ENCODE results near the gene OAT.

The OAT gene

GRCh38 chr10:124418726-124419501 lies at the start of gene OAT:
OAT (minus strand) TSS chr10:124418923; CDS start chr10:124412171, 6,752 bp downstream.
- H3K27me3 ChIP-seq (ENCODE audit: control insufficient read depth, insufficient read depth, low read length): peaks cover 17% of the 10 kb centered on the region
- no peaks in the 10 kb centered on the region for H3K36me3 ChIP-seq (ENCODE audit: control insufficient read depth, insufficient read depth, low read length)
- H3K9ac ChIP-seq (ENCODE audit: low read depth, low read length): no peak within 1 kb of the TSS
- H3K4me3 ChIP-seq (ENCODE audit: low read depth, low read length): peak within 1 kb of the TSS; percentile 64
- no peaks in the 10 kb centered on the region for H3K9me3 ChIP-seq (ENCODE audit: control insufficient read depth, insufficient read depth, low read length)
- peaks cover 5% of the 10 kb centered on the region for H3K4me1 ChIP-seq (ENCODE audit: control insufficient read depth, insufficient read depth, low read length)

GRCh38 chr10:124467165-124467564 lies 48.4 kb upstream of the OAT start:
- no peaks in the 10 kb centered on the region for H3K9me3 ChIP-seq (ENCODE audit: control insufficient read depth, insufficient read depth, low read length)
- no peaks in the 10 kb centered on the region for H3K36me3 ChIP-seq (ENCODE audit: control insufficient read depth, insufficient read depth, low read length)
- no peak overlapping the region for H3K4me3 ChIP-seq (ENCODE audit: low read depth, low read length)
- H3K27me3 ChIP-seq (ENCODE audit: control insufficient read depth, insufficient read depth, low read length): no peaks in the 10 kb centered on the region
- no peak overlapping the region for H3K9ac ChIP-seq (ENCODE audit: low read depth, low read length)
- peaks cover 19% of the 10 kb centered on the region for H3K4me1 ChIP-seq (ENCODE audit: control insufficient read depth, insufficient read depth, low read length)

- Histone ChIP-seq H3K9ac (ENCODE audit: low read depth, low read length) (no peak overlapping the region), H3K36me3 (ENCODE audit: control insufficient read depth, insufficient read depth, low read length) (no peaks in the 10 kb centered on the region), H3K4me3 (ENCODE audit: low read depth, low read length) (no peak overlapping the region), H3K4me1 (ENCODE audit: control insufficient read depth, insufficient read depth, low read length) (peaks cover 18% of the 10 kb centered on the region), H3K27me3 (ENCODE audit: control insufficient read depth, insufficient read depth, low read length) (no peaks in the 10 kb centered on the region), H3K9me3 (ENCODE audit: control insufficient read depth, insufficient read depth, low read length) (no peaks in the 10 kb centered on the region)
Observed at GRCh38 chr10:124465777-124466488, 47.2 kb upstream of the OAT start.

GRCh38 chr10:124465003-124465776 lies 46.5 kb upstream of the OAT start:
- Histone ChIP-seq H3K4me3 (ENCODE audit: low read depth, low read length) (no peak overlapping the region), H3K27me3 (ENCODE audit: control insufficient read depth, insufficient read depth, low read length) (no peaks in the 10 kb centered on the region), H3K9me3 (ENCODE audit: control insufficient read depth, insufficient read depth, low read length) (no peaks in the 10 kb centered on the region), H3K36me3 (ENCODE audit: control insufficient read depth, insufficient read depth, low read length) (no peaks in the 10 kb centered on the region), H3K4me1 (ENCODE audit: control insufficient read depth, insufficient read depth, low read length) (peaks cover 17% of the 10 kb centered on the region), H3K9ac (ENCODE audit: low read depth, low read length) (no peak overlapping the region)

GRCh38 chr10:124464028-124464965 lies 45.6 kb upstream of the OAT start:
- H3K27me3 ChIP-seq (ENCODE audit: control insufficient read depth, insufficient read depth, low read length): no peaks in the 10 kb centered on the region
- H3K9me3 ChIP-seq (ENCODE audit: control insufficient read depth, insufficient read depth, low read length): no peaks in the 10 kb centered on the region
- H3K4me3 ChIP-seq (ENCODE audit: low read depth, low read length): no peak overlapping the region
- peaks cover 14% of the 10 kb centered on the region for H3K4me1 ChIP-seq (ENCODE audit: control insufficient read depth, insufficient read depth, low read length)
- no peak overlapping the region for H3K9ac ChIP-seq (ENCODE audit: low read depth, low read length)
- H3K36me3 ChIP-seq (ENCODE audit: control insufficient read depth, insufficient read depth, low read length): no peaks in the 10 kb centered on the region

GRCh38 chr10:124462348-124462695 lies 43.6 kb upstream of the OAT start:
- H3K4me3 ChIP-seq (ENCODE audit: low read depth, low read length): peak overlapping the region; percentile 77
- no peak overlapping the region for H3K9ac ChIP-seq (ENCODE audit: low read depth, low read length)
- peaks cover 17% of the 10 kb centered on the region for H3K4me1 ChIP-seq (ENCODE audit: control insufficient read depth, insufficient read depth, low read length)

GRCh38 chr10:124461642-124462347 lies 43.1 kb upstream of the OAT start, which contains the start of gene LHPP:
LHPP (plus strand) TSS chr10:124461823; CDS start chr10:124461863, 40 bp downstream.
- Histone ChIP-seq H3K4me3 (ENCODE audit: low read depth, low read length) (peak within 1 kb of the TSS; percentile 77), H3K27me3 (ENCODE audit: control insufficient read depth, insufficient read depth, low read length) (peaks cover 2% of the 10 kb centered on the region), H3K4me1 (ENCODE audit: control insufficient read depth, insufficient read depth, low read length) (peaks cover 17% of the 10 kb centered on the region), H3K36me3 (ENCODE audit: control insufficient read depth, insufficient read depth, low read length) (no peaks in the 10 kb centered on the region), H3K9me3 (ENCODE audit: control insufficient read depth, insufficient read depth, low read length) (no peaks in the 10 kb centered on the region), H3K9ac (ENCODE audit: low read depth, low read length) (no peak within 1 kb of the TSS)

More at GRCh38 chr10:124462348-124462695, 43.6 kb upstream of the OAT start:
- Histone ChIP-seq H3K36me3 (ENCODE audit: control insufficient read depth, insufficient read depth, low read length) (no peaks in the 10 kb centered on the region), H3K9me3 (ENCODE audit: control insufficient read depth, insufficient read depth, low read length) (no peaks in the 10 kb centered on the region), H3K27me3 (ENCODE audit: control insufficient read depth, insufficient read depth, low read length) (peaks cover 2% of the 10 kb centered on the region)

GRCh38 chr10:124460144-124460543 lies 41.4 kb upstream of the OAT start:
- Histone ChIP-seq H3K9ac (ENCODE audit: low read depth, low read length) (no peak overlapping the region), H3K27me3 (ENCODE audit: control insufficient read depth, insufficient read depth, low read length) (peaks cover 2% of the 10 kb centered on the region), H3K9me3 (ENCODE audit: control insufficient read depth, insufficient read depth, low read length) (no peaks in the 10 kb centered on the region), H3K4me3 (ENCODE audit: low read depth, low read length) (no peak overlapping the region), H3K36me3 (ENCODE audit: control insufficient read depth, insufficient read depth, low read length) (no peaks in the 10 kb centered on the region), H3K4me1 (ENCODE audit: control insufficient read depth, insufficient read depth, low read length) (peaks cover 10% of the 10 kb centered on the region)

GRCh38 chr10:124459395-124459794 lies 40.7 kb upstream of the OAT start:
- Histone ChIP-seq H3K9ac (ENCODE audit: low read depth, low read length) (no peak overlapping the region), H3K4me1 (ENCODE audit: control insufficient read depth, insufficient read depth, low read length) (peaks cover 16% of the 10 kb centered on the region), H3K27me3 (ENCODE audit: control insufficient read depth, insufficient read depth, low read length) (peaks cover 2% of the 10 kb centered on the region), H3K9me3 (ENCODE audit: control insufficient read depth, insufficient read depth, low read length) (no peaks in the 10 kb centered on the region), H3K36me3 (ENCODE audit: control insufficient read depth, insufficient read depth, low read length) (no peaks in the 10 kb centered on the region), H3K4me3 (ENCODE audit: low read depth, low read length) (no peak overlapping the region)

- peaks cover 2% of the 10 kb centered on the region for H3K27me3 ChIP-seq (ENCODE audit: control insufficient read depth, insufficient read depth, low read length)
- H3K4me1 ChIP-seq (ENCODE audit: control insufficient read depth, insufficient read depth, low read length): peaks cover 20% of the 10 kb centered on the region
- no peak overlapping the region for H3K4me3 ChIP-seq (ENCODE audit: low read depth, low read length)
- no peaks in the 10 kb centered on the region for H3K9me3 ChIP-seq (ENCODE audit: control insufficient read depth, insufficient read depth, low read length)
- H3K36me3 ChIP-seq (ENCODE audit: control insufficient read depth, insufficient read depth, low read length): no peaks in the 10 kb centered on the region
- H3K9ac ChIP-seq (ENCODE audit: low read depth, low read length): no peak overlapping the region
Observed at GRCh38 chr10:124458889-124459288, 40.2 kb upstream of the OAT start.
